ENCODE results near the gene CPSF3. TPM values are rescaled to one million over a fixed set of nuclear protein-coding genes. Genes with fewer than 3 reads are reported as not detected.

Gene CPSF3
- total RNA-seq (2014; rRNA removed; shearing (Covaris generic)): 54.7 and 65.5 TPM in 2 replicates

DNA sequence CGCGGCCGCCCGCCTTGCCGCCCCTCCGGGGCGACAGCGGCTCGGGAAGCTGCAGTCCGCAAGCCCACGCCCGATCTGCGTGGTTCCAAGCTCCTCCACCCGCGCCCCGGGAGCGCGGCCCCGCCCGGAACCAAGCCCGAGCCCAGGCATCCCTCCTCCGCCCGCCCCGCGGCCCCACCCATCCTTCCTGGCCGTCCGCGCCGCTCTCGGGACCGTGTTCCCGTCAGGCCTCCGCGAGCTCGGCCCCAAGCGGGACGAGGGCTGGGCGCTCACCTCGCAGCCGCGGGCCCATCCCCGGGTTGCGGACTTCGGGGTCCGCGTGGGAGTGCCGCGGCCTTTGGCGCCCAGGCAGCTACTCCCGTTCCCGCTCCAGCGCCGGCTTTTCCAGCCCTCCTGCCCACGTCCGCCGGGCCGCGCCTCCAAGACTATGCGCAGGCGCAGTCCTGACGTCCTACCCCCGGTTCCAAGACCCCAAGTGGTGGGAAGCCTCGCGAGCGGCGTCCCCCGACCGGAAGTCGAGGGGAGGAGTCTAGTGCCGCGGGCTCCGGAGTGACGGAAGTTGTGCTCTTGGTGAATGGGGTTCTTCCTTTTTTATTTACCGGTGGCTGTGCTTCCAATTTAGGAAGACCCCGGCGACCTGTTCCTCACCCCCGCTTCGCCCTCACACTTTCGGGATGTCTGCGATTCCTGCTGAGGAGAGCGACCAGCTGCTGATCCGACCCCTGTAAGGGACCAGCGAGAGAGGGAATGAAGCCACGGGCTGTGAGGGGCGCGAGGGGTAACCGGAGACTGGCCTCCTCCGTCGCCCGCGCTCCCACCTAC lies at the start of gene CPSF3, which contains the start of gene ITGB1BP1:
TSS of gene CPSF3 (plus strand) at position 555 of the 822 bp plus-strand sequence. CDS start at position 675, 120 bp downstream.
TSS of gene ITGB1BP1 (minus strand) at position 429 of the 822 bp plus-strand sequence. CDS start 4,831 bp downstream, outside the sequence.
- DNase-seq (ENCODE audit: low spot score): peak; percentile 92

GRCh38 chr2:9374071-9374730 lies 49.3 kb upstream of the CPSF3 start:
- no peak for DNase-seq (ENCODE audit: low spot score)

DNA sequence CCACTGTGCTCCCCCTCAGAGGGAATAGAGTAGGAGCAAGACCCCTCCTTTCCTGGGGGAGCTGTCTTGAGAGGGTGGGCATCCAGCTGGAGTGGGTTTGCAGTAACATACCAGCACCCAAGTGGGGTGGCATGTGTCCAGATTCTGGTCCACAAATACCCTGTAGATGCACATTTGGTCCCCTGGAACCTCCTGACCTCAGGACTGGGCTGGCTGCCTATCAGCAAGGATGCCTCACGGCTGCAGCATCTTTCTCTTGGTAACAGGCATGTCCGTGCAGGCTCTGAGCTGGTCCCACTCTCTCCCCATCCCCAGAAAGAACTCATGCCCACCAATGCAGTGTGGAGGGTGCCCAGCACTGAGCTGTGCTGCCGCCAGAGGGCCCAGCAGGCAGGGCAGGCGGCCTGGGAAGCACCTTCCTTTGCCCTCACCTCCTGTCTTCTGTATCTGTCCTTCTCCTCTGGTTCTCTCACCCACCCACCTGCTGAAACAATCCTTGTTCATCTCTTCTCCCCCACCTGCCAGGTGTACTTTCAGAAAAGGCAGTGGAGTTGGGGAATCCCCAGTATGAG lies 47.5 kb upstream of the CPSF3 start:
- DNase-seq (ENCODE audit: low spot score): no peak

DNA sequence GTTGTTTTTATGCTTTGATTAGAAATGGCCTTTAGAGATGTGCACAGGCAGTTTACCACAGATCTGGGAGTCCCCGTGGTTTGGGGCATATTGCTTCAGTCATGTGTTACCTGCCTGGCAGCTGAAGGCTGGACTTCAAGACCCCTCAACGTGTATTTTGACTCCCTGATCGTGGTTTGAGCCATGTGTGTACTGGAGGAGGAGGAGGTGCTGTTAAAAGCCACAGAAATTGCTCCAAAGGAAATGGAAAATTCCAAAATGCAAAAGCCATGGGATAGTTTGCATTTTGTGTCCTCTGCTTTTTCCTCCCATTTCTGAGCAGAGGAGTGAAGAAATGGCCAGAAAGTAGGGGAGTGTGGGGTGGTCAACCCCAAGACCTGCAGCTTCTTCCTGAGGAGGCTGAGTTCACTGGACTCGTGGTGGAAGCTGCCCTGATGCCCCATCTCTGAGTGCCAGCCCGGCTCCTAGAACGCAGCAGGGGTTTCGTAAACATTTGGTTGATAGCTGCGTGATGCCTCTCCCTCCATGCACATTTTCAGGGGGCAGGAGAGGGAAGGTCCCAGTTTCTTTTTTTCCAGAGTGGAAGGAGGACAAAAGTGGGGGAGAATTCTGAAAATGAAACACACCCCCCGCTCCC lies 45.9 kb upstream of the CPSF3 start:
- DNase-seq (ENCODE audit: low spot score): no peak

DNA sequence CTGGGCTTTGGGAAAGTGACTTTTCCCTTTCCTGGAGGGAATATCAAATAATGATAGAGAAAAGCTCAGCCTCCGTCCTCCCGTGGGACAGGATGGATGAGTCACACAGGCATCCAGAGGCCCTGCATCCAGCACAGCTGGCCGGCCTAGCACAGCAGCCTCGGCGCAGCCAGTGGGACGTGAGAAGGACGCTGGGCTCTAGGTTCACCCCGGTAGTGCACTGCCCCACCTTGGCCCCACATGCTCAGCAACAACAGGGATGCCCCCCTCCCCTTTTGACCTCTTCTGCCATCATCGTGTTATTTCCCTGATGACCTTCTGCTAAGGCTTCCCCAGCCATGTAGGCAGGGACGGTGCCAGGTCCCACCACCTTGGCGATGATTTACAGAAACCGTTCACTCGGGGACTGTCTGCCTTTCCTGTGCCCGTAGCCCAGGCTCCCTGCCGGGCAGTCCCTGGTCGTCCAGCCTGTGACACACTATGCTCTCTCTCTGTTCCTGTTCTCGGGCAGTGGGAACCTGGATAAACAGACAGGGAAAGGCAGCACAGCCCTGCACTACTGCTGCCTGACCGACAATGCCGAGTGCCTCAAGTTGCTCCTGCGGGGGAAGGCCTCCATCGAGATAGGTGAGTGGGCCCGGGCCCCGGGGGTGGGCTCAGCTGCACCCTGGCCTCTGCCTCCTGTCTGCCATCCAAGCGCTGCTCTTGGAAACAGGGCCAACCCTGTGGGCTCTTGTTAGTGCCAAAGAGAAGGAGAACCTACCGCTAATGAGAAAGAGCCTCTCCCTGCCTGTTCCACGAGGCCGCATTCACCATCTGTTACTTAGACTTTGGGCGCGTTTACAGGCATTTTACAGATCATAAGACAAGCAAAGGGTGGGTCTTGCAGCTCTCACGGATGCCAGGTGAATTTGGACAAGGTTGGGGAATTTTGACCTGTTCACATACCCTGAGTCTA lies 44.7 kb upstream of the CPSF3 start:
- DNase-seq (ENCODE audit: low spot score): peak; percentile 53

DNA sequence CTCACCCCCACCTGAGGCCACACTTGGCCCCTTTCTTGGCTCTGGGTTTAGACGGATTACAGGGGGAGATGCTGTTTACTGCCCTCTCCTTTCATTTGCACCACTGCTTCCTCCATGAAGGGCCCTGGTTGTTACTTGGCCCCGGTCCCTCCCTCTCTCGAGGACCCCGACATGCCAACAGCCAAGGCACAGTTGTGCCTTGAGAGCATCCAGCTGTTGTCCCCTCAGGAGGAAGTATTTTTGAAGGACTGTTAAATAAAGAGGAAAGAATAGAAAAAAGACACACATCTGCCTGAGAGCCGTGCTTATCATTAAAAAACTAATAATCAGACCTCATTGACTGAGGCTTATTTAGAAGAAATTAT lies 44.1 kb upstream of the CPSF3 start:
- DNase-seq (ENCODE audit: low spot score): no peak

DNA sequence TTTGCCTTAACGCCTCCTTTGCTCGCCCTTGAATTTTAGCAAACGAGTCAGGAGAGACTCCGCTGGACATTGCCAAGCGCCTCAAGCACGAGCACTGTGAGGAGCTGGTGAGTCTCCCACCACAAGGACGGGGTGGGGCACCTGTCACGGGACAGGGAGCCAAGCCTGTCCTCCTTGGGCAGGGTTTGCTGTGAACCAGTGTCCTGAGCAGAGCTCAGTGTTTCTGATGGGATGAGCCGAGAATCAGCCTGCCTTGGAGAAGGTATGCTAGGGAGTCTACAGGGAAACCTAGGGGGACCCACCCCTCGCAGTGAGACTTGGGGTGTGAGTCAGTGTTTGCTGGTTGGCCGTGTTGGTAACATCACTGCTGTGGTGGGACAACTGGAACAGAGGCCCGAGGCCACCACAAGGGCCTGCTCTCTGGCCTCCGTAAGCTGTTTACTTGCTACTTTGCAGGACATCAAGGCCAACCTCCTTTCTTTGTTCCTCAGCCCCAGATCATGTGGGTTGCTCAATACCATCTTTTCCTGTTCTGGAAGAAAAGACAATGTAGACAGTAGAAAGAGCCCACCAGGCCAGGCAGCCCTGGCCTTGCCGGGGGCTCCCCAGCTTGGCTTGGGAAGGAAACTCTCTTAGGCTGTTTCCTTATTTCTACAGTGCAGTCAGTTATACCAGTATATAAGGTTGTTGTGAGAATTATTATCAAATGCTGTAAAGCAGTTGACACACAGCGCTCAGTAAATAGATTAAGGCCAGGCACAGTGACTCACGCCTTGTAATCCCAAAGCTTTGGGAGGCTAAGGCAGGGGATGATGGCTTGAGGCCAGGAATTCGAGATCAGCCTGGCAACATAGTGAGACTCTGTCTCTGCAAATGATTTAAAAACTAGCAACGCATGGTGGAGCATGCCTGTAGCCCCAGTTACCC lies 42.5 kb upstream of the CPSF3 start:
- DNase-seq (ENCODE audit: low spot score): peak; percentile 60

- DNase-seq (ENCODE audit: low spot score): no peak
Measured at GRCh38 chr2:9382604-9383235, 40.7 kb upstream of the CPSF3 start.

- DNase-seq (ENCODE audit: low spot score): no peak
Measured at GRCh38 chr2:9384521-9384920, 38.9 kb upstream of the CPSF3 start.

DNA sequence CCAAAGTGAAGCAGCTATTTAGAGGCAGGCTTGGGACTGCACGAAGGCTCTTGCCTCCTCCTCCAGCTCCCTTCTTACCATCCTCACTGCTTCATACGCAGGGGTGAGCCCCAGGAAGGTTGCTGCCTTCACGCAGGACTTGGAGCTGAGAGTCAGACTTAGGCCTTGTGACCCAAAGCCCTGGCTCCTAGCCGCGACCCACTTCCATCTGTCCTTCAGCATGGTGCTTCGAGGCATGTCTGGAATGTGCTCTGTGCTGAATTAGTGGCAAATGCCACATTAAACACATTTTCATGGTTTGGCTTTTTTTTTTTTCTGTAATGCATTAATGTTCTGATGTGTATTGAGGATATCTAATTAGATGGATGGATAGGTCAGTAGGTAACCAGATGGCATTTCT lies 37.6 kb upstream of the CPSF3 start:
- no peak for DNase-seq (ENCODE audit: low spot score)

DNA sequence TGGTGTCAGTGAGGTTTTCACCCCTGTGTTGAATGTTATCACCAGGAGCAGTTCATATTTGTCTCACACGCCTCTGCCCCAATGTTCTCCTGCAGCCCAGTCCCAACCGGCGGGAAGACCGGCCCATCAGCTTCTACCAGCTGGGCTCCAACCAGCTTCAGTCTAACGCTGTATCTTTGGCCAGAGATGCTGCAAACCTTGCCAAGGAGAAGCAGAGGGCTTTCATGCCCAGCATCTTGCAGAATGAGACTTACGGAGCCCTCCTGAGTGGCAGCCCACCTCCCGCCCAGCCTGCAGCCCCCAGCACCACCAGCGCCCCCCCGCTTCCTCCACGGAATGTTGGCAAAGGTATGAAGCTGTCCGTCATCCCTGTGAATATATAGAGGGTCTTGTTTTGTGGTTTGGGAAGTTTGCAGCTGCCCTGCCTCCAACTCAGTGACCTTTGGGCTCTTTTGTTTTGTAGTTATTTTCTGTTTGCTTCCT lies 35.2 kb upstream of the CPSF3 start:
- DNase-seq (ENCODE audit: low spot score): no peak

GRCh38 chr2:9388950-9389911 lies 34.2 kb upstream of the CPSF3 start:
- DNase-seq (ENCODE audit: low spot score): no peak

- DNase-seq (ENCODE audit: low spot score): no peak
Measured at GRCh38 chr2:9390151-9390850, 33.2 kb upstream of the CPSF3 start.

DNA sequence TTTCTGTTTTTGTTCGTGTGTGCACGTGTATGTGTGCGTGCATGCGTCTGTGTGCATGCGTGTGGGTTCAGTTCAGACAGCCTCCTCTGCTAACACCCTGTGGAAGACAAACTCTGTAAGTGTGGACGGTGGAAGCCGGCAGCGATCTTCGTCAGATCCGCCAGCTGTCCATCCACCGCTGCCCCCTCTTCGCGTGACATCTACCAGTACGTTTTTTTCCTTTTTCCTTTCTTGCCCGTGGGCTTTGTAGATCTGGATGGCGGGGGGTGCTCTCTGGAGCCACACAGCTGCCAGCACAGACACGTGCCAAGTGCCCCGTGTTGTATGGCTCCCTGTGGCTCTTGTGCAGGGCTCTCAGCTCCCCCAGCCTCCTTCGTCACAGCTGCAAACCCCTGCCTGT lies 32.5 kb upstream of the CPSF3 start:
- no peak for DNase-seq (ENCODE audit: low spot score)

DNA sequence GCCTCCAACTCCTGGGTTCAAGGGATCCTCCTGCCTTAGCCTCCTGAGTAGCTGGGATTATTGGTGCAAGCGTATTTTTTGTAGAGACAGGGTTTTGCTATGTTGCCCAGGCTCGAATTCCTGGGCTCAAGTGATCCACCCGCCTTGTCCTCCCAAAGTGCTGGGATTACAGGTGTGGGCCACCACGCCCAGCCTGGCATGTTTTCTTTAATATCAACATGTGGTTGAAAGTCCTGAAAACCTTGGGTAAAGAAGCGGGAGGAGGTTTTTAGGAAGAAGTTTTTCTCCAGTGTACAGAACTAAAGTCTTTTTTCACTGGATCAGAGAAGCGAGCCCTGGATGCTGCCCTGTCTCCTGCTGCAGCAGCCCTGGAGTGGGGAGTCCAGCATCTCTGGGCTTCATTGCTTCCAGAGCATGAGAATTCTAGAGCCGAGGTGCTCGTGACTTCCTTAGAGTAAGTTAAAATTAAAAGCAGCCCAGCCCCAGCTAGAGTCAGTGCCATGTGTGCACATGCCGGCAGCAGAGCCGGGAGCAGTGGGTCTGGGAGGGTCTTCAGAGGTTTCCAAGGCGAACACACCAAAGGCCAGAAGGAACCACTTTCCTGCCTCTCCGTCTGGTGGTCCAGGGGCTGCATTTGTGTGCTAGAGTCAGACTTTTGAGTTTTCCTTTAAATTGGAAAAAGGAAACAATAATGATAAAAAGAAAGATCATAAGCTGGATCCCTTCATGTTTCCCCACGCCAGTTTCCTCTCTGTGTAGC lies 31.3 kb upstream of the CPSF3 start:
- no peak for DNase-seq (ENCODE audit: low spot score)

DNA sequence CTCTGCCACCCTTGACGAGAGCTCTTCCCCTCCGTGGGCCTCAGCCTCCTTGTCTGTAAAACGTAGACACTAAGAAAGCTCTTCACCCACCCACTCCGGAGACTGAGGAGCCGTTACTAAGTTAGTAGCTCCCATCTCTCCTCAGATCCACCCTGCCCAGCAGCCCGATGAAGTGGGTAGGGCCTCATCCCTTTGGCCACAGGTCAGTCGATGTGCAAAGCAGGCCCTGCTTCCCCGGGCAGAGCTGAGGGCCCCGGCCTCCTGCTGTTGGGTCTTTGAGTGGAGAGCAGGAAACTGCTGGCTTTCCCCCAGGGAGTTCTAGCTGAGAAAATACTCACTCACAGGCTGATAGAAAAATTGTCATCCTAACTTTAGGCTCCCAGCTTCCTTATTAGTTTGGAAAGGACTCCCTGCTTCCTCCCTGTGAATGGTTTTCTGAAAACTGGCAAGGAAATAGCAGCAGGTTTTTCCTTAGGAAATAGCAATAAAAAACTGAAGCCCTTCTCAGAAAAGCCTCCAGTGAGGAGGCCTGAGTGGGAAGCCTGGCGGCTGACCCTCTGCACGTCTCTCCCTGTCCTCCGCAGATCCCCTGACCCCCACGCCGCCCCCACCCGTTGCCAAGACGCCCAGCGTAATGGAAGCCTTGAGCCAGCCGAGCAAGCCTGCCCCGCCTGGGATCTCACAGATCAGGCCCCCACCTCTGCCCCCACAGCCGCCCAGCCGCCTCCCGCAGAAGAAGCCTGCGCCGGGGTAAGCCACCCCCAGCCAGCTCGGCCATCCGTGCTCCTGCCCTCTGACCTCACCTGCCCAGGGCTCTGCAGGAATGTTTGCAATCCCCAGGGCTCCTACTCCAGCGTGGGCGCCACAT lies 30.3 kb upstream of the CPSF3 start:
- no peak for DNase-seq (ENCODE audit: low spot score)
